GM18520 (cell line): ENCODE measurements around the gene EPHA6.

Experiments
- ATAC-seq: cut with Tn5 transposase; IDR thresholded peaks from one replicate; pipeline ENCODE4 v1.9.1; 2021; ENCODE audit not compliant: unreplicated experiment

EPHA6 gene

DNA sequence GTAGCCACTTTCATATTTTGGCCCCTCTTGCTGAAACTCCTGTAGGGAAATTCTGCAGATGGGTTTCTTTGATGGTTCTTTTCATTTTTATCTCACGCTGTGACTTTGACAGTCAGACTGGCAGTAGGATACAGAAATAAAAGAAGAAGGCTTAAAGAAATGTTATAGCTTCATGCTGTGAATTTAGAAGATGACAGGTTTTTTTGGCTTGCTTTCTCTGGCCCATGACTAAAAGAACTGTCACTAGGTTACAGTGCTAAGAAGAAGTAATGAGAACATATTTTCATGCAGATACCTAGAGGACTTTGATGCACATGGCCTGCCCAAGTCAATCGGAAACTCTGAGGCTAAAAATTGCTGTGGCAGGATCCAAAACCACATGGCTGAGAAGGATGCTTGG is 334.5 kb downstream of the EPHA6 start:
- ATAC-seq: no peak

DNA sequence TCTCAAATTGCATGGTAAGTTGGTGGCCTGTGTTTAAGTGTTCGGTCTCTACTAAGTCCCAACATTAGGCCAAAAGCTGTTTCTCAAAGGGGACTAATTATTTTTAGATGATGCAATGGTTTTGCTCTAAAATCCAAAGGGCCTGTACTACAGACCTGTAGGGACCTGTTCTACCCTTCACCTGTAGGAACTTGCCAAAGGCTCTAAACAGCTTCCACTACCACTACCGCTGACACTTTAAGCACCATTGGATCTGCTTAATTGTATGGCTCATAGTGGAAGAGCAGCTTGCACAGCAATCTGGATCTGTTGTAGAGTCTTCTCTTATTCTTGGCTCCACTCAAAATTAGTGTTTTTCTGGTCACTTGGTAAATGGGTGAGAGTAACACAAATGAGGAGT is 346.8 kb downstream of the EPHA6 start:
- ATAC-seq: no peak

DNA sequence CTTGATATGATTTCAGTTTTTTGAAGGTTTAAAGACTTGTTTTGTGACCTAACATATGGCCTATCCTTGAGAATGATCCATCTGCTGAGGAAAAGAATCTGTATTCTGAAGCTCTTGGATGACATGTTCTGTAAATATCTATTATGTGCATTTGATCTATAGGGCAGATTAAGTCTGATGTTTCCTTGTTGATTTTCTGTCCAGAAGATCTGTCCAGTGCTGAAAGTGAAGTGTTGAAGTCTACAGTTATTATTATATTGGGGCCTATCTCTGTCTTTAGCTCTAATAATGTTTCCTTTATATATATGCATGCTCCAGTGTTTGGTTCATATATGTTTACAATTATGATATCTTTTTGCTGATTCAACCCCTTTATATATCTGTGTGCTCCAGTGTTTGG is 362.8 kb downstream of the EPHA6 start:
- no peak for ATAC-seq

DNA sequence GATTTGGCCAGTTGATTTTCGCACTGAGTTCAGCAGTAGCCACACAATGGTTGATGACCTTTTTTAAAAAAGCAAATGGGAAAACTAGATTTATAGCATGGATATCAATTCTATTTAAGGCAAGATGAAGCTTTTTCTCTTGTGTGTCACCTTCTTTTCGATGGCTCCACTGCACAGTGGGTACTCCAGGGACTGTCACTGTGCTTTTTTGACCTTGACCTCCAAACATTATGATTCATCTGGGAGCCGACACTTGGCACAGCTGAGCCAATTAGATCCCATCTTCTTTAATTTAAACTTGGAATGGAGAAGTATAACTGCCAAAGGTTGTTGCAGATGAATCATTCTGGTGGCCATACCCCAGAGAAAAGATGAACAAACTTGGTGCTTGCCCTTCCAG is 367.3 kb downstream of the EPHA6 start:
- ATAC-seq: no peak

DNA sequence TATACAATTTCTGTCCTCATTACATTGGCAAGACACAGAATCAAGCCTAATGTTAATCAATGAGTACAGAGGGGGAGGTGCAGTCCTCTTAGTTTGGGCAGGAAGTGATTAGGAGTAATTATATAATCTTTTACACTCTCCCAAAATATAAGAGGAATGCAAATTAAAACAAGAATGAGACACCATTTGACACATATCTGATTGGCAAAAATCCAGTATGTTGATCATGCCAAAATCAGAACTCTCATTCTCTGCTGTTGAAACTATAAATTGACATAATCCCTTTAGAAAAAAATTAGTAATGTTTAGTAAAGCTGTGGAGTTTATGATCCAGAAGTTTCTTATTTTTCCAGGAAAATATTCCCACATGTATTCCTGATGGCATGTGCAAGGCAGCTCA is 373.4 kb downstream of the EPHA6 start:
- ATAC-seq: no peak

DNA sequence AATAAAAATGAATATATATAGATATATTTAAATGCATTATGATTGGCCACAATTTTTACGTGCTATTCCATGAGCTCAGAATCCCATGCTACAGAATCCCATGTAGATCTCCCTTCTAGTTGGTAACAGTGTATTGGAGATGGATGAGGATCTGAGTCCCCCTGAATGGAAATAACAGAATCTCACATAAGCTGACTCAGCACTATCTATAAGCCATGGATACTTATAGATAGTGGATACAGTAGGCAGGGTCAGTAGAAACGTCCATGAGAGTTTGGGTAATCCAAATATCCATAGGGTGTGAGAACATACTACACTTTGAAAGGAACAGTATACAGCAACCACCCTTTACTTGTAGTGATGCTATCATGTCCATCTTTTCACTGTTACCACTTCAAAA is 375.4 kb downstream of the EPHA6 start:
- ATAC-seq: no peak

DNA sequence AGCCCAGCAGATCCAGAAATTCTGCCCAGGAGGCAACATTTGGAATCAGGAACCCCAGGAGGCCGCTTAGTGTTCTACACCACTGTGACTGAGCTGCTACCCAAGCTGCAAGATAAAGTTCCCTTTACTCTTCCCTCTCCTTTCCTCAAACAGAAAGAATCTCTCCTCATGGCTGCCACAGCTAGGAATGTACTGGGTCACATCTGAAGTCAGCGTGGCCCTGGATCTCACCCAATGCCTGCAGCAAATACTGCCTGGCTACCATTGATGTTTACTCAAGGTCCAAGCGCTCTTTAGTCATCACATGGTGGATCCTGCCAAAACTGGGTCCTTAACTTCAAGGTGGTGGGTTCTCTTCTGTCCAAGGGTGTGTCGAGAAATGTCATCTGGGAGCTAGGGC is 382.7 kb downstream of the EPHA6 start:
- no peak for ATAC-seq

GRCh38 chr3:97197830-97198229 is 383.4 kb downstream of the EPHA6 start:
- no peak for ATAC-seq

GRCh38 chr3:97200387-97200786 is 386.0 kb downstream of the EPHA6 start:
- no peak for ATAC-seq

DNA sequence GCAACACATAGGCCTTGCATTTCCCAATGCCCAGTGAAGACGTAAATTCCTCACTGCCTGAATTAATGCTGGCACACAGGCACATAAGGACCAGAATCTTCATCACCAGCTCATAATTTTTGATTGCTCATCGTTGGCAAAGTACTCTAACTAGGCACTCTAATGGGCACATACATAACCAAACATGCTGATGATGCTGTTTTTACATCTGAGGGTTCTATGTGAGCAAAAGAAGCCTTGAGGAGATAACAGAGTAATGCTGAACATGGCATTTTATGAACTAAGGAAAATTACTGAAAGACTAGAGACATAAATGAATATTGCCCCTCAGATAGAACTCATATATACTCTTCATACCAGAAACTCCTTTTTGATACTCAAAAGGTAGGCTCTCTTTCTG is 387.4 kb downstream of the EPHA6 start:
- ATAC-seq: no peak

- no peak for ATAC-seq
These were observed 414.6 kb downstream of the EPHA6 start for GRCh38 chr3:97228966-97229365.

DNA sequence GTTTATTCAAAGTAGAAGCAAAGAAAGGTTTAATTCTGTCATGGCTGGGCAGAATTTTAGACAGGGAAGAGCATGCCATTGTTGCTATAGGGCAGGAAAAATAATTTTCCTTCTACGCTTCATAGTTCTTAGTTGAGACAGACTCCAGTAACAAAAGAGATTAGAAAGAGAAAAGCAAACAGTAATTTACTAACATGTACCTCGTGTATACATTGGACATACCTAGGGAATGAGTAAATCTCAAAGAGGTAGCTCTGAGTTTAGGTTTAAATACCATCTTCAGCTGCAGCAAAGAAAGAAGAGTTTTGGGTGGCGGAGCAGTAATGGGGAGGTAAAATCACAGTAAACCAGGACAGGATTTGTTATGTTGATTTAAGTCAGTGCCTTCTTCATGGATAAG is 416.1 kb downstream of the EPHA6 start:
- no peak for ATAC-seq

- ATAC-seq: no peak
These were observed 418.1 kb downstream of the EPHA6 start for GRCh38 chr3:97232393-97233034.

DNA sequence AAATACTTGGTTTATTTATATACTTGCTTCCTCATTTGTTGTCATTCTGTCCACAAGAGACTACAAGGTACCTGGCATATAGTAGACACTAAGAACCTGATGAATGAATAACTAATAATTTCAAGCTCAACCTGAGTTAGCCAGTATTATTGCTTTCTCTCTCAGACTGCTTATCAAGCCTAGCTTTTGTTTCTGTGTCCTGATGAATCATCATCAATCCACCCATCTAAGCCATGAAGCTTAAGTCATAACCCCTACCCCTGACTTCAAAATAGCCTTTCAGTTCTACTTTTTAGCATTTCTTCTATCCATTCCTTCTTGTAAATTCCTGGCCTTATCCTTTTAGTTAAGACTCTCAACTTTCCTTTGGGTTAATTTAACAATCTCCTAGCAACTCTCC is 420.8 kb downstream of the EPHA6 start:
- no peak for ATAC-seq

GRCh38 chr3:97235611-97236315 is 421.4 kb downstream of the EPHA6 start:
- no peak for ATAC-seq

DNA sequence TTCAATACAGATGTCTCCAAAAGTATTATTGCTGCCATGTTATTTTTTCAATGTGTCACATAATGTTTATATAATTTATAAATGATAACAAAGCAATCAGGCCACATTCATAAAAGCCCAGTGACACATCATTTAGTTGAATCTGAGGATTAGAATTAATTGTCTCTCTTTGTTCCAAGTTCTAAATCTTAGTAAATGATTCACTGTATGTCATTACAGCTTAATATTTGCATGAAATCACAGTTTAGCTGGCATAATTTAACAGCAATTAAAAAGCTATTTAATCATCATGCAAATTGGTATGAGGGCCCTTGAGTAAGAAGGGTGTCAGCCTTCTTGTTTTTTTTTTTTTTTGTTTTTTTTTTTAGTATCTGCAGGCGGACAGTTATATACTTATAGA is 427.0 kb downstream of the EPHA6 start:
- ATAC-seq: no peak

DNA sequence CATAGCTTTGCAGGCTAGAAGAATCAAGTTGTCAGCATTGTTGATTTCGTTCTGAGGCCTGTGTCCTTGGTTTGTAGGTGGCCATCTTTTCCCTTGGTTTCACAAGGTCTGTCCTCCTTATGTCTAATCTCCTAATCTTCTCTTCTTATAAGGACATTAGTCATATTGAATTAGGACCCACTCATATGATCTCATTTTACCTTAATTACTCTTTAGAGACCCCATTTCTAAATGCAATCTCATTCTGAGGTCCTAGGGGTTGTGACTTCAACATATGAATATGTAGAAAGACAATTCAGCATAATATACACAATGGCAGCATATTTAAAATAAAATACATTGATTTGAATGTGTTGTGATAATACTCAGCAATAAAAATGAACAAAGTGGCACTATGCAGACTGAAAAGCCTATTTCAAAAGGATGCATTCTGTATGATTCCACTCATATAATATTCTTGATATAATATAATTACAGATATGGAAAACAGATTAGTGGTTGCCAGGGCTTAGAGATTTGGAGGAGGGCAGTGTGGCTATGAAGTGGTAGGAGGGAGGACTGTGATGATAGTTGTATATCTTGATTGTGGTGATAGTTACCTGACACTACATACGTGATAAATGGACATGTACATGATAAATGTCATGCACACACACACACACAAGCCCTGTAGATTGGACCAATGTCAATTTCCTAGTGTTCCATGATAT is 431.0 kb downstream of the EPHA6 start:
- no peak for ATAC-seq

GRCh38 chr3:97256060-97256459 is 441.7 kb downstream of the EPHA6 start:
- ATAC-seq: no peak

DNA sequence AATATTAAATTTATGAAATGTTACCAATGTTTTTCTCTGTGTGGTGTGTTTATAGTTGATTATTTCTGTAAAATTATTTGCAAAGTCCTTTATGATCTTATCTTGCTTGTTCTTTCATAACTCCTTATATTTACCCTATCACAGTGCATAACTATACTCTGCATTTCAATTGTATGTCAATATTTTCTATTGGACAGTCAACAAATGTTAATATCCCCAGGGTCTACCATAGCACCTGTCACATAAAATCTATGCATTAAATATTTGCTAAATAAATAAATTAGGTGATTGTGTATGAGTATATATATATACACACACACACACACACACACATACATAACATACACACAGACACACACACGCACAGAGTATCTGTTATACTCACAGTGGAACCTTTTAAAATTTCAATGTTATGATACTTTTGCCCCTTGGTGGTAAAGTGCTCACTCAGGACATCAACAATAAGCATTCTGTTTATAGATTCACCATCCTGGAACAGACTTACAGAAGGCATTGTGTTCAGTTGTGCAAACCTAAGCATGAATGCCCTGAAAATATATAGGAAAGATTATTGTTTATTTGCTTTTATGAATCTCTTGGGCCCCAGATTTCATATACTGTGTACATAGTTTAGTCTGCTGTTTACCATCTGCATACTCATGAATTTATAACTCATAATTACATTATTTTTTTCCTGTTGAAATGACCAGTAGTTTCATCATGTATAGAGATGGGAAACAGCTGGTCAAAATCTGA is 443.7 kb downstream of the EPHA6 start:
- ATAC-seq: no peak

- no peak for ATAC-seq
These were observed 444.9 kb downstream of the EPHA6 start for GRCh38 chr3:97259263-97259662.

DNA sequence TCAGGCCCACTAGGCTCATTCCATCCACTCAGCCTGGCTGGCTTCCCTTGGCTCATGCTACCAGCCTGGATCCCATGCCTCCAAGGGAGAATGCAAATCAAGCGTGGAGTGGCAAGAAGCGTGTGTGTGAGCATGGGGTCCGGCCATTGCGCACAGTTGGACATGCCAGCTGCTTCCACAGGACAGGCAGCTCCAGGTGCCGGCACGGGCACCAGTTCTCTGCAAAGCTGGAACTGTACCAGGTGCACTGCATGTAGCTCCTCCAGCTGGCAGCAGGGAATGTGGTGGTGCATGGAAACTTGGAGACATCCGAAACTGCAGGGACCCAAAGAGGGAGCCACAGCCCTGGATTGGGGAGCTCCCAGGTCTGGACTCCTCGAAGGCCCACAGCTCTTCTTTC is 449.8 kb downstream of the EPHA6 start:
- ATAC-seq: no peak
